ENCODE results near the gene MACF1.

DNA sequence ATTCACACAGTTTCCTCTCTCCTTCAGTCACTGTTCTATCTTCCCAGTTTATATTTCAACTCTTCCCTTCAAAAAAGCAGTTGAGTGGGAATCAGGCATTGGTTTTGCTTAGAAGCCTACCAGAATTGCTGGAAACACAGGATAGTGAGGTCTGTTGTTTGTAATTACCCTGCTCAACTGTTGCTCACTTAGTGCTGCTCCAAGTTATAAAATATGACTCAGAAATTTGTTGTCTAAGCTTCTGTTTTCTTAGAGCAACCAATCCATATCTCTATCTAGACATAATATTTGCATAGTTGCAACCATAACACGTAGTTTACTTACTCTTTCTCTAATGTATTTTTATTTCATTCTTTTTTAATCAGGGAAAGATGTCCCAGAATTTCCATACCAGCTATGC, 87.9 kb downstream of the MACF1 start:
- TF ChIP-seq POLR2A (IDR thresholded peaks at IDR 0.05; ENCODE audit: extremely low read depth, insufficient read length), result no peak
- TF ChIP-seq, protein P1, sequence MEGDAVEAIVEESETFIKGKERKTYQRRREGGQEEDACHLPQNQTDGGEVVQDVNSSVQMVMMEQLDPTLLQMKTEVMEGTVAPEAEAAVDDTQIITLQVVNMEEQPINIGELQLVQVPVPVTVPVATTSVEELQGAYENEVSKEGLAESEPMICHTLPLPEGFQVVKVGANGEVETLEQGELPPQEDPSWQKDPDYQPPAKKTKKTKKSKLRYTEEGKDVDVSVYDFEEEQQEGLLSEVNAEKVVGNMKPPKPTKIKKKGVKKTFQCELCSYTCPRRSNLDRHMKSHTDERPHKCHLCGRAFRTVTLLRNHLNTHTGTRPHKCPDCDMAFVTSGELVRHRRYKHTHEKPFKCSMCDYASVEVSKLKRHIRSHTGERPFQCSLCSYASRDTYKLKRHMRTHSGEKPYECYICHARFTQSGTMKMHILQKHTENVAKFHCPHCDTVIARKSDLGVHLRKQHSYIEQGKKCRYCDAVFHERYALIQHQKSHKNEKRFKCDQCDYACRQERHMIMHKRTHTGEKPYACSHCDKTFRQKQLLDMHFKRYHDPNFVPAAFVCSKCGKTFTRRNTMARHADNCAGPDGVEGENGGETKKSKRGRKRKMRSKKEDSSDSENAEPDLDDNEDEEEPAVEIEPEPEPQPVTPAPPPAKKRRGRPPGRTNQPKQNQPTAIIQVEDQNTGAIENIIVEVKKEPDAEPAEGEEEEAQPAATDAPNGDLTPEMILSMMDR (IDR thresholded peaks at IDR 0.05; ENCODE audit: low read depth, low read length), result no peak

Measured in NB4 (cell line).